Activated naive CD8-positive, alpha-beta T cell treated with anti-CD3 and anti-CD28 coated beads, Interleukin-2, amount 10 ng/mL, durations not matched to agents 7 days and 5 days (primary cell): ENCODE measurements around the gene FOSB. TPM values are rescaled to one million over a fixed set of nuclear protein-coding genes. Genes with fewer than 3 reads are reported as not detected.

ENCODE experiments used
- ATAC-seq: fragments of 150-1000 bp; cut with Tn5 transposase; one replicate; pipeline ENCODE4 v1.10.0; 2021; ENCODE audit warnings: low read depth, moderate library complexity
- POLR2A ChIA-PET: fragments of 350-600 bp; sonication (Branson Sonifier 250); formaldehyde crosslinking; loops from one replicate; lab custom pipeline; 2021; ENCODE audit warnings: antibody characterized with exemption; lab: Charles Lee
- DNase-seq: peaks from one replicate; pipeline ENCODE4 v3.0.0; 2021
- H3K27ac Mint-ChIP-seq: one replicate; pipeline ENCODE4 v1.8.0; 2022; ENCODE audit warnings: mild to moderate bottlenecking, mixed read lengths
- H3K27me3 Mint-ChIP-seq: one replicate; pipeline ENCODE4 v1.8.0; 2022; ENCODE audit warnings: mild to moderate bottlenecking, moderate library complexity, mixed read lengths
- H3K36me3 Mint-ChIP-seq: one replicate; pipeline ENCODE4 v1.8.0; 2021; ENCODE audit warnings: mild to moderate bottlenecking, mixed read lengths
- H3K4me1 Mint-ChIP-seq: one replicate; pipeline ENCODE4 v1.8.0; 2021; ENCODE audit warnings: mixed read lengths
- H3K4me3 Mint-ChIP-seq: one replicate; pipeline ENCODE4 v1.8.0; 2022; ENCODE audit warnings: mild to moderate bottlenecking, moderate library complexity, mixed read lengths
- H3K9me3 Mint-ChIP-seq: one replicate; pipeline ENCODE4 v1.8.0; 2021; ENCODE audit warnings: mixed read lengths
- microRNA-seq: library from miRNA; unstranded; fragments of <30 nt; microRNA quantifications from one replicate; pipeline ENCODE4 v1.2.0, GENCODE V29; 2022
- total RNA-seq, 2 experiments: library from RNA; stranded (reverse); gene quantifications; one replicate each; pipeline ENCODE4 v1.2.3, GENCODE V29; 2021

FOSB gene
- total RNA-seq, 2 experiments from 2014 or later: 68.7 to 69.4 TPM

DNA sequence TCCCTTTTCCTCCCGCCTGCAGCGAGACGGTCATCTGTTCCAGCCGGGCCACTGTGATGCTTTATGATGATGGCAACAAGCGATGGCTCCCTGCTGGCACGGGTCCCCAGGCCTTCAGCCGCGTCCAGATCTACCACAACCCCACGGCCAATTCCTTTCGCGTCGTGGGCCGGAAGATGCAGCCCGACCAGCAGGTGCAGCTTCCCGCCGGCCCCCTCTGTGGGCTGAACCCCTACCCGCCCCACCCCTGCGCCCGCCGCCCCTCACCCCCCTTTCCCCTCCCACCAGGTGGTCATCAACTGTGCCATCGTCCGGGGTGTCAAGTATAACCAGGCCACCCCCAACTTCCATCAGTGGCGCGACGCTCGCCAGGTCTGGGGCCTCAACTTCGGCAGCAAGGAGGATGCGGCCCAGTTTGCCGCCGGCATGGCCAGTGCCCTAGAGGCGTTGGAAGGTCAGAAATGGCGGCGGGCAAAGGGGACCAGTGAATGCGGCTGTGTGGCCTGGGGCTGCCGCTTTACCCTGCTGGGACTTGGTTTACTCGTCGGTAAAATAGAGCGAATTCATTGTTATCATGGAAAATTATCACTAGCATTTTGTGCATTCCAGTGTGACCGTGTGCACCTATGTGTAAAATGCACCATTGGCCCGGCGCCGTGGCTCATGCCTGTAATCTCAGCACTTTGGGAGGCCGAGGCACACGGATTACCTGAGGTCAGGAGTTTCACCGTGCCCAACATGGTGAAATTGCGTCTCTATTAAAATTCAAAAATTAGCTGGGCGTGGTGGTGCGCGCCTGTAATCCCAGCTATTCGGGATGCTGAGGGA, 50.1 kb downstream of the FOSB start:
- Mint-ChIP-seq H3K36me3 (peaks cover 19% of the 10 kb centered on the region), H3K9me3 (no peaks in the 10 kb centered on the region), H3K27me3 (no peaks in the 10 kb centered on the region), H3K4me3 (no peak overlapping the region), H3K4me1 (peaks cover 28% of the 10 kb centered on the region), H3K27ac (peak overlapping the region; percentile 54)
- DNase-seq (no peak), ATAC-seq (no peak)
- POLR2A ChIA-PET: no interaction called here

- no peak overlapping the region for H3K27ac Mint-ChIP-seq
- POLR2A ChIA-PET: no interaction called here
These were observed 50.7 kb downstream of the FOSB start for GRCh38 chr19:45518469-45518826.

GRCh38 chr19:45522010-45522941, 54.5 kb downstream of the FOSB start:
- Mint-ChIP-seq H3K36me3 (peaks cover 20% of the 10 kb centered on the region), H3K9me3 (no peaks in the 10 kb centered on the region), H3K27me3 (no peaks in the 10 kb centered on the region), H3K4me3 (no peak overlapping the region), H3K27ac (no peak overlapping the region), H3K4me1 (peaks cover 19% of the 10 kb centered on the region)
- ATAC-seq (no peak), DNase-seq (no peak)
- POLR2A ChIA-PET: interaction anchor here (0.6 kb wide), 1 partner anchor 20 kb away, joined by 3 read pairs; no protein-coding TSS in a partner anchor

More at GRCh38 chr19:45518469-45518826, 50.7 kb downstream of the FOSB start:
- peaks cover 26% of the 10 kb centered on the region for H3K4me1 Mint-ChIP-seq
- H3K36me3 Mint-ChIP-seq: peaks cover 17% of the 10 kb centered on the region
- no peaks in the 10 kb centered on the region for H3K9me3 Mint-ChIP-seq
- no peak for ATAC-seq
- DNase-seq: no peak
- no peaks in the 10 kb centered on the region for H3K27me3 Mint-ChIP-seq
- H3K4me3 Mint-ChIP-seq: no peak overlapping the region

DNA sequence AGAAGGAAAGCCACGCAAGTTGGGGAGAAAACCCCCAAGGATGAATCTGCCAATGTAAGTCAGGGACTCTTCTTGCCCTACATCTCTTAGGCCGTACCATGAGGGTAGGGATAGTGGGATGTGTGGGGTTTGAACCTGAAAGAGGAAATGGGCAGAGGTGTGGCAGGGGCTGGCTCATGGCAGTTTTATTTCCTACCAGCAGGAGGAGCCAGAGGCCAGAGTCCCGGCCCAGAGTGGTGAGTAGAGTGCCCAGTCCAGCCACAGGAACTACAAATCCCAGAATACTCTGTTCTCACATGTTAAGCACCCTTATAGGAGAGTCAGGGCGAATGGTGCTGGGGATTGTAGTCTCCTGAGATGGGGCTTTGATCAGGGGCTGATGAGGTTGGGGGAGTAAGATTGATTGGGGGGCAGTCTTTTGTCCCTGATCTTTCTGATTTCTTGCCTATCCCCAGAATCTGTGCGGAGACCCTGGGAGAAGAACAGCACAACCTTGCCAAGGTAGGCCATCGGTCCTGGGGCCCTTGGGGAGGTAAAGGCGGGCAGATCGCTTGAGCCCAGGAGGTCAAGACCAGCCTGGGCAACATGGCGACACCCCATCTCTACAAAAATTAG, 56.0 kb downstream of the FOSB start:
- H3K36me3 Mint-ChIP-seq: peaks cover 20% of the 10 kb centered on the region
- H3K27ac Mint-ChIP-seq: peak overlapping the region; percentile 25
- H3K4me3 Mint-ChIP-seq: no peak overlapping the region
- POLR2A ChIA-PET: interaction anchor here (0.7 kb wide), 1 partner anchor 457 kb away, joined by 3 read pairs; no protein-coding TSS in a partner anchor
- peaks cover 22% of the 10 kb centered on the region for H3K4me1 Mint-ChIP-seq
- peak; percentile 92 for ATAC-seq
- H3K9me3 Mint-ChIP-seq: no peaks in the 10 kb centered on the region
- no peaks in the 10 kb centered on the region for H3K27me3 Mint-ChIP-seq
- peak; percentile 71 for DNase-seq

GRCh38 chr19:45524575-45525129, 56.9 kb downstream of the FOSB start:
- Mint-ChIP-seq H3K4me3 (no peak overlapping the region), H3K27ac (no peak overlapping the region), H3K36me3 (peaks cover 20% of the 10 kb centered on the region), H3K4me1 (peaks cover 22% of the 10 kb centered on the region), H3K9me3 (no peaks in the 10 kb centered on the region), H3K27me3 (no peaks in the 10 kb centered on the region)
- no peak for ATAC-seq
- DNase-seq: no peak
- POLR2A ChIA-PET: no interaction called here

Small RNA genes within 50 kb of the gene (microRNA-seq; reads per million reads assigned to microRNA genes)
- not detected for gene MIR6088

Other genes with a start within 250 kb of the FOSB start
- not detected for gene EXOC3L2, start 222.6 kb upstream of the FOSB start, total RNA-seq
- gene MARK4, start 216.7 kb upstream of the FOSB start, total RNA-seq: 10 to 100 TPM; 24.8 to 26.1 TPM
- gene CKM, start 145.1 kb upstream of the FOSB start, total RNA-seq: not detected
- not detected for gene KLC3, start 127.2 kb upstream of the FOSB start, total RNA-seq
- gene ERCC2, start 97.4 kb upstream of the FOSB start, total RNA-seq: 10 to 100 TPM; 20.0 to 28.2 TPM
- gene PPP1R13L, start 62.9 kb upstream of the FOSB start, total RNA-seq: 10 to 100 TPM; 20.2 to 25.7 TPM
- 1 to 10 TPM; 6.0 to 6.3 TPM for gene POLR1G, start 61.4 kb upstream of the FOSB start, total RNA-seq
- gene ERCC1, start 44.1 kb upstream of the FOSB start, total RNA-seq: 10 to 100 TPM; 63.1 to 63.3 TPM
- gene RTN2, start 29.1 kb downstream of the FOSB start, total RNA-seq: 1 to 10 TPM; 3.0 to 3.3 TPM
- 1 to 10 TPM; 5.8 to 6.1 TPM for gene PPM1N, start 30.4 kb downstream of the FOSB start, total RNA-seq
- 100 to 1,000 TPM; 166 to 180 TPM for gene VASP, start 39.5 kb downstream of the FOSB start, total RNA-seq
- gene OPA3, start 116.8 kb downstream of the FOSB start, total RNA-seq: 10 to 100 TPM; 10.6 to 11.8 TPM
- gene GPR4, start 134.2 kb downstream of the FOSB start, total RNA-seq: not detected
- 10 to 100 TPM; 93.1 to 94.2 TPM for gene EML2, start 171.4 kb downstream of the FOSB start, total RNA-seq
- 10 to 100 TPM; 18.4 to 19.3 TPM for gene GIPR, start 200.2 kb downstream of the FOSB start, total RNA-seq
- 100 to 1,000 TPM; 520 to 523 TPM for gene SNRPD2, start 224.0 kb downstream of the FOSB start, total RNA-seq
- 1 to 10 TPM; 9.3 to 9.7 TPM for gene QPCTL, start 224.7 kb downstream of the FOSB start, total RNA-seq